Kidney glomerular epithelial cell (primary cell): ENCODE data around the gene AHI1.

Experiments
- DNase-seq: peaks from one replicate; lab custom pipeline; 2025; lab: John Stamatoyannopoulos, UW

AHI1 gene

GRCh38 chr6:135497412-135498184, at the start of gene AHI1:
AHI1 (minus strand) TSS chr6:135497740; CDS start chr6:135492237, 5,503 bp downstream.
- peak; percentile 87 for DNase-seq

GRCh38 chr6:135546680-135547418, 49.3 kb upstream of the AHI1 start:
- no peak for DNase-seq

- DNase-seq, result no peak
These were observed 48.7 kb upstream of the AHI1 start for GRCh38 chr6:135546206-135546605.

DNA sequence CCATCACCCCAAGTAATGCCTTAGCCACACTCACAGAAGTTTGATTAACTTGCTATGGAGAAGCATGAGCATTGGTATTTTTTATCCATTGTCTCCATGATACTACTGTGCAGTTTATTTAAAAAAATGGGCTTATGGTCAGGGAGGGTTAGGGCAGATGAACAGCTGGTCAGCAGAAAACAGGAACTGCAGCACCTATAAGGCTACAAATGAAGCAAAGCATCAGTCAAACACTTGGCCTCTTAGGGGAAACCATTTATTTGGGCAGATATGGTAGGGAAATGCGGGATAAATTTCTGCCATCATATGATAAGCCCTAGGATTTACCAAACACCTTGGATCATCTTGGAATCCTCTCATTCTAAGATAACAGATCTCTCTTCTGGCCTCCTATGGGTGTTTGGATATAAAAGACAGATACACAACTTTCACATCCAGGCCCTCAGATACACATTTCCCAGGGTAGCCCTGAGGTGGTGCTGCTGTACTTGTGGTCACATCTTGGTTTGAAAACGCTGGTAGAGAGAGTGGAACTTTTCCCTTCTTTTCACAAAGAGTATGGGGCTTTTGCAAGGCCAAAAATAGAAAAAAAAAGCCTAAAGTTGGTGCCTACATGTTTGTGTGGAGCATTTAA, 42.8 kb upstream of the AHI1 start:
- DNase-seq, result no peak

- DNase-seq, result peak; percentile 41
These were observed 40.3 kb upstream of the AHI1 start for GRCh38 chr6:135537741-135538301.

GRCh38 chr6:135535989-135536414, 38.5 kb upstream of the AHI1 start:
- DNase-seq, result peak; percentile 47

DNA sequence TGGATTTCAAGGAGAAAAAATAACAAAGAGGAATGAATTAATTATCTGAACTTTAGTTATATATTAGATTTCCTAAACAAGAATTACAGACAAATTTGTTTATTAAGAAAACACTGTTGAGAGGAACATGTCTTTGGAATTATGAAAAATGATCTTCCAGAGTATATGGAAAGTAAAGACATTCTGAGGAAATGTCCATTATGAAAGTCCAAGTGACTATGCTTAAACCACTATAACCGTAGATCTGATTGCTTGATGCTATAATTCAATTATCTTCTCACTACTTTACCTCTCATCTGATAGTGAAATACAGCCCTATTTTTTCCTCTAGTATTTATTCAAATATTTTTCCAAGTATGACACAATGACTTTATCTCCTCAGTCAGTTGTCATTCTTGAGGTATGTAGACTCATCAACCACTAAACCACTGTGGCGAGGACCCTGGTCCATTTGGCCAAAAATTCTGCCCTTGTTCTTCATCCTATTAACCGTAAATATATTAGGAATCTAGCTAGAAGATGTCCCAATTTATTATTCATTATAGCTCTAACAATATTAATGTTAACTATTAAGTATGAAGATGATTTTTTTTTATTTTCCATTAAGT, 37.3 kb upstream of the AHI1 start:
- peak; percentile 22 for DNase-seq

DNA sequence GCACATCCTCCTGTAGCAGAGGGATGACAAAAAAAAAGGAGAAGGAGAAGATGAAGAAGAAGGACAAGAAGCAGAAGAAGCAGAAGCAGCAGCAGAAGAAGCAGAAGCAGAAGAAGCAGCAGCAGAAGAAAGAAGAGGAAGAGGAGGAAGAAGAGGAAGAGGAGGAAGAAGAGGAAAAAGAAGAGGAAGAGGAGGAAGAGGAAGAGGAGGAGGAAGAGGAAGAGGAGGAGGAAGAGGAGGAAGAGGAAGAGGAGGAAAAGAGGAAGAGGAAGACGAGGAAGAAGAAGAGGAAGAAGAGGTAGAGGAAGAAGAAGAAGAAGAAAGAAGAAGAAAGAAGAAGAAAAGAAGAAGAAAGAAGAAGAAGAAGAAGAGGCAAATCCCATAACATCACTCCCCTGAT, 35.0 kb upstream of the AHI1 start:
- DNase-seq, result no peak

GRCh38 chr6:135531954-135532490, 34.5 kb upstream of the AHI1 start:
- no peak for DNase-seq

- DNase-seq, result no peak
These were observed 32.6 kb upstream of the AHI1 start for GRCh38 chr6:135530113-135530512.

- DNase-seq, result no peak
These were observed 30.4 kb upstream of the AHI1 start for GRCh38 chr6:135527960-135528249.

GRCh38 chr6:135527116-135527959, 29.8 kb upstream of the AHI1 start:
- no peak for DNase-seq

- no peak for DNase-seq
These were observed 28.1 kb upstream of the AHI1 start for GRCh38 chr6:135525594-135525993.

DNA sequence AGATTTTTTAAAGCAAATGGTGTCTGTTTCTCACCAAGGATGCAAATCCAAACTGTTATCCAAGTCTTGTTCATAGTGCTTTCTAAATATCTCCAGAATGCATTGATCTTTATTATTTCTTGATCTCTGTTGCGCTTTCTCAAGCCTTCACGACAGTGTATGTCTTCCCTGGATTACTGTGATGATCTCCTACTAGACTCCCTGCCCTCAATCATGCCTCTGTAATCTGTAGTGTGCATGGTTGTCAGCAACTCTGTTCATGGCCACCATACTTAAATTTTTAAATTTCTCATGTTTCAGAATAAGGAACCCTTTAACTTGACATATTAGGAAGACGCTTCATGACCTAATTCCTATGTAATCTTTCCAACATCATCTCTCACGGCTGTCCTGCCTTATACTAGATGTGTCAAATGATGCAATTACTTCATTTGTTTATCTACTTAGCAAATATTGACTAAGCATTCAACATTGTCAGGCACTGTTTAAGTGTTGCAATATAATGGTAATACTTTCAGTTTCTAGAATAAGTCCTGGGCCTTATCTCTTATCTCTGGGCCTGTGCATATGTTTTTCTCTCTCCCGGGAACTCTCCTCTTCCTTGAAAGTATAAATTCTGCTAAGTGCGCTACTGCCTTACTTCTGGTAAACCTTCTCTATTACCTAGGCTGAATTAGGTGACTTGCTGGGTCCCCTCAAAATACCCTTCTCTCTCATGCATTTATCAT, 25.6 kb upstream of the AHI1 start:
- no peak for DNase-seq

DNA sequence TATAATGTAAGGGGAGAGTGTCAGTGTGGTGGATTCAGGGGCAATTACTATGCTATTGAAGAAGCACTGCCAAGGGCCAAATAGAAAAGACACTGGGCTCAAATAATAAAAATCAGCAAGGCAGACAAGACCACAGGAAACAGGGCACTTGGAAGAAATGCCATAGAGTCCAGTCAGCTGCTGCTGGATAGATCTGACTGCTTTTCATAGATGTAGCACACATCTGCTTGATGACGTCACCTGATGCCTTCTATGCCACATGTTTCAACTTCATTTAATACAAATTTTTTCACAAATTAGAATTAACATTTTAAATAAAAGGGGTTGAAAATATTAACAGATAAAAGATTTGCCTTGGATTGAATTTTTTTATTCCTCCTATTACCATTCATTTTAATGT, 23.9 kb upstream of the AHI1 start:
- DNase-seq, result no peak

- no peak for DNase-seq
These were observed 23.2 kb upstream of the AHI1 start for GRCh38 chr6:135520781-135521180.

- DNase-seq, result no peak
These were observed 21.8 kb upstream of the AHI1 start for GRCh38 chr6:135519348-135519747.

- no peak for DNase-seq
These were observed 20.0 kb upstream of the AHI1 start for GRCh38 chr6:135517527-135517926.

- no peak for DNase-seq
These were observed 17.2 kb upstream of the AHI1 start for GRCh38 chr6:135514706-135515105.

DNA sequence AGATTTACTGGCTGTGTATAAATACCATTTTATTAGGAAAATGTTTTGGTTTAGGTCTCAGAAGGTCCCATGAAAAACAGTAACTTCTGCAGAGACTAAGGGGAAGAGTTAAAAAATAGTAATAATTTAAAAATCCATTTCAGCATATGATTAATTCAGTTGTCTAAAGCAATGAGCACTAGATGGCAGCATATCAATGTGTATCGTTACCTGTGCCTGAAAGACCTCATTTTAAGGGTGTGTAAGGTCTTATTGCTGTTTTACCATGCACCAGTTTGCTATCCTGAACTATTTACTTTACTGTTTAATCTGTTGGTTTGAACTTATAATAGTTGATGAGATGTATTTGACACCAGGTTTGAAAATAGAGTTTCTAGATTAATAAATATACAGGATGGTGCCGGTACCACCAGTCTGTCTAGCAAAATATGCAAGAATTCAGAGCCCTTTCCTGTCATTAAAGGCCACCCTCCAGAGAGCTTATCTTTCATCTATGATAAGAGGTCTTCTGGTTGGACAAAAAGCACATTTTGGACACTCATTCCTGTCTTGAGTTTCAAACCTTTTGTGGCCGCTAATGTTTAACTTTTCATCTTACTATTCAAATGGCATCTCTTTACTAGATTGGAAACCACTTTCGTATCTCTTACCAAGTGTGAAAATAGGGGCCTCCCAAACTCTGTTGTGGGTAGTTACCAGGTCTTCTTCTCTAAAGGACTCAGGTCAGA, 8.9 kb upstream of the AHI1 start:
- peak; percentile 48 for DNase-seq
